Measurements from ENCODE around the gene WFIKKN1.
A peak's percentile ranks its signal among the peaks of the same experiment; 100 is the strongest.

WFIKKN1 gene

GRCh38 chr16:648071-648780, 17.4 kb downstream of the WFIKKN1 start:
- peak; percentile 41 for ATAC-seq
- TF ChIP-seq PPARA (CRISPR knock-in tag; IDR thresholded peaks at IDR 0.05; ENCODE audit: borderline replicate concordance) (no peak), RARB (CRISPR knock-in tag; IDR thresholded peaks at IDR 0.05) (no peak), ZNF8 (CRISPR knock-in tag; IDR thresholded peaks at IDR 0.05) (no peak), ARNTL (CRISPR knock-in tag; IDR thresholded peaks at IDR 0.05; ENCODE audit: borderline replicate concordance, low read depth) (no peak), GLIS3 (CRISPR knock-in tag; IDR thresholded peaks at IDR 0.05) (no peak), ESRRG (CRISPR knock-in tag; IDR thresholded peaks at IDR 0.05) (no peak), OSR1 (CRISPR knock-in tag; IDR thresholded peaks at IDR 0.05) (no peak)

- peak; percentile 88 for ATAC-seq
- peak; percentile 74; the same call in 1 of the 2 replicates for TF ChIP-seq CSDC2 (CRISPR knock-in tag; IDR thresholded peaks at IDR 0.05)
- TF ChIP-seq ZFP3 (CRISPR knock-in tag; IDR thresholded peaks at IDR 0.05): 0 out of 2 replicates have a peak, but pooled peaks have one; percentile 61
- no peak for TF ChIP-seq PATZ1 (CRISPR knock-in tag; IDR thresholded peaks at IDR 0.05; ENCODE audit: borderline replicate concordance)
- TF ChIP-seq CREB5 (CRISPR knock-in tag; IDR thresholded peaks at IDR 0.05; ENCODE audit: low read depth): no peak
- TF ChIP-seq ESRRG (CRISPR knock-in tag; IDR thresholded peaks at IDR 0.05): no peak
- 0 out of 2 replicates have a peak, but pooled peaks have one; percentile 43 for TF ChIP-seq SNAI2 (CRISPR knock-in tag; IDR thresholded peaks at IDR 0.05)
- TF ChIP-seq GLIS3 (CRISPR knock-in tag; IDR thresholded peaks at IDR 0.05): peak; percentile 6; the same call in 1 of the 2 replicates
Observed at GRCh38 chr16:648781-649589, 18.2 kb downstream of the WFIKKN1 start, which contains the start of gene WDR90. Gene WDR90 (plus strand): TSS chr16:649365. CDS start chr16:649417, 52 bp downstream.

- TF ChIP-seq CREB5 (CRISPR knock-in tag; IDR thresholded peaks at IDR 0.05; ENCODE audit: low read depth) (no peak), ZNF70 (CRISPR knock-in tag; IDR thresholded peaks at IDR 0.05) (no peak), OSR1 (CRISPR knock-in tag; IDR thresholded peaks at IDR 0.05) (no peak), ESRRG (CRISPR knock-in tag; IDR thresholded peaks at IDR 0.05) (no peak), CSDC2 (CRISPR knock-in tag; IDR thresholded peaks at IDR 0.05) (no peak), POU6F1 (CRISPR knock-in tag; IDR thresholded peaks at IDR 0.05; ENCODE audit: borderline replicate concordance, low read depth) (no peak), TSHZ2 (CRISPR knock-in tag; IDR thresholded peaks at IDR 0.05) (no peak), GLIS3 (CRISPR knock-in tag; IDR thresholded peaks at IDR 0.05) (no peak), CSRNP3 (CRISPR knock-in tag; IDR thresholded peaks at IDR 0.05) (no peak), ZC3H10 (CRISPR knock-in tag; IDR thresholded peaks at IDR 0.05) (no peak), ZNF565 (CRISPR knock-in tag; conservative IDR thresholded peaks at IDR 0.05; ENCODE audit: low read depth) (no peak), ISL1 (CRISPR knock-in tag; IDR thresholded peaks at IDR 0.05) (no peak), TOX (CRISPR knock-in tag; IDR thresholded peaks at IDR 0.05; ENCODE audit: borderline replicate concordance) (no peak), RARB (CRISPR knock-in tag; IDR thresholded peaks at IDR 0.05) (no peak), SNAI2 (CRISPR knock-in tag; IDR thresholded peaks at IDR 0.05) (no peak), ZFP30 (CRISPR knock-in tag; IDR thresholded peaks at IDR 0.05) (no peak), TCF4 (CRISPR knock-in tag; IDR thresholded peaks at IDR 0.05; ENCODE audit: borderline replicate concordance) (no peak), ZNF8 (CRISPR knock-in tag; IDR thresholded peaks at IDR 0.05) (no peak)
- peak; percentile 6; the same call in 2 of the 3 replicates for ATAC-seq
Observed at GRCh38 chr16:649631-650030, 18.8 kb downstream of the WFIKKN1 start.

All from SK-N-SH treated with all-trans-retinoic acid at 6 μM for 48 hours (cell line).